NCI-H774 (cell line): ENCODE data around the gene MEIKIN.

Source experiments
- DNase-seq: peaks from one replicate; lab custom pipeline; 2025; lab: John Stamatoyannopoulos, UW

The MEIKIN gene, protein sequence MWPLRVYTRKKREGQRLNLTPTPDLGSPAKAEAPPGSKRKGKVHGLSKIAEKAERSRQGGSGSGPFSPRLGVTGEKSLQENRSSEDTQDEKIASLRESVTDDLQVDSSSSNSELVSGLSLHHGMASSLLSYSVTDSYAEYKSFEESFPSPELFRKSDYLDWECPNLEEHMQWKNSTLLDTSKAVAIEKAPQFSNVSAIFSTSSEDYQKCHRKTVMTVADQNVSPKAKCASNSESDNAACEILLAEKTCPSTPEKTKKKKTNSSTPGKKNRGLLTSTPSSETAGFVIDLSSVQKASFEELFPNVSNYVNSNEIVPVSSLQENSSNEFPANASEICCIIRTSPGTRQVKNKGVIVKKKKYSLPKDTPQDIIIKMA

GRCh38 chr5:131945551-131946168 lies at the start of gene MEIKIN:
TSS of gene MEIKIN (minus strand) at chr5:131945663. CDS start at chr5:131945505, 158 bp downstream.
- DNase-seq, result no peak

DNA sequence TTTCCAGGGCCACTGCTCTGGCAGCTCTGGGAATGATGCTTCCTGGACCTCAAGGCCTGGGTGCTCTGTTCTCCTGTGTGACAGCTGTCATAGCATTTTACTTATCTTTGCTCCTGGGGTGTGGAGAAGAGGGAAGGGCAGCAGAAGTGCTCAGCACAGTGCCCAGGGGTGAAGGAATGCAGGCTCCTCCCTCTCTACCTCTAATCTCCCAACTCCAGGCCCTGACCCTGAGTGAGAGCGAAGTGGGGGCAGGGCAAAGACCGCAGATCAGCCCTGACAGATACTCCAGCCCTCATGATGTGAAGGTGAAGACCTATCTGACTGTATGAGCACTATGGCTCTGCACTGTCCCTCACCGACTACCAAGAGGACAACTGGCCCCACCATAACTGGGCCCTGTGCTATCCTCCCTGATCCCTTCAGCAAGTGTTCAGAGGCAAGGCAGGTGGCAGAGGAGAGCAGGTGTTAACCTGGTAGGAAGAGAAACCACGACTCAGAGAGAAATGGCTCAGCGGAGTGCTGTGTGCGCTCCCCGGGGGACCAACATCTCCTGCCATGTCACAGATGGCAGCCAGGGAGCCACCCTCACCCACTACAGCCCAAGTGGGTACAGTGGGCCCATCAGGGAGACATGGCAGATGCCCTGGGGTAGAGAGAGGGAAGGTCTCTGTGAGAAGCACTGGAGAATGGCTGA lies 49.2 kb upstream of the MEIKIN start:
- no peak for DNase-seq

GRCh38 chr5:131994090-131994489 lies 48.6 kb upstream of the MEIKIN start:
- DNase-seq, result no peak

- no peak for DNase-seq
These were observed 48.2 kb upstream of the MEIKIN start for GRCh38 chr5:131993676-131994075.

- DNase-seq, result no peak
These were observed 46.9 kb upstream of the MEIKIN start for GRCh38 chr5:131992370-131992769.

DNA sequence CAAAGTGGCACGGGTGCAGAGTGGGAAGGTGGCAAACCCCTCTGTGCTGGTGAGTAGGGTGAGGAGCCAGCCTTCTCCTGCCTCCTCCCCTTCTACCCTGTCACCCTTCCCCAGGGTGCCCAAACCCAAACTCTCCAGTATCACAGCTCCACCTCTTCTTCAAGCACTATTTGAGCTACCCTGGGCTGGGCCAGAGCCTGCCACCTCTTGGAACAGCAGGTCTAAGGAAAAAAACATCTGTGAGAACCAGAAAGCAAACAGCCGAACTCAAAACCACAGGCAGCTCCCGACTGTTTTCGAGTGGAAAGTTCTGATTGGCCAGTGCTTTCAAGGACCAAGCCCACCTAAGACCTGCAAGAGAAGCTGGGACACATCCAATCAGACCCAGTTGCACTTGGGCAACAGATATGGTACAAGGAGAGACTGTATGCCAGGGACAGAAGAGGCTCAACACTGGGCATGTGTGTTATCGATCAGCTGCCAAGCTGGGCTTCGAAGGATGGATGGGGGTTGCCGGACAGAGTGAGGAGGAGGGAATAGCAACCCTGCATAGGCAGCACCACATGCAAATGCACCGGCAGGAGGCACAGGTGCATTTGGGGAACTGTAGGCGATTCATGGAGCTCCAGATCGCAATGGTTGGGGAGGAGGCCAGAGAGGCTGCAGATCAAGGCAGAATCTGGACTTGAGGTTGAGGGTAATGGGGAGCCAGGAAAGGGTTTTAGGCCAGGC lies 46.3 kb upstream of the MEIKIN start:
- no peak for DNase-seq

DNA sequence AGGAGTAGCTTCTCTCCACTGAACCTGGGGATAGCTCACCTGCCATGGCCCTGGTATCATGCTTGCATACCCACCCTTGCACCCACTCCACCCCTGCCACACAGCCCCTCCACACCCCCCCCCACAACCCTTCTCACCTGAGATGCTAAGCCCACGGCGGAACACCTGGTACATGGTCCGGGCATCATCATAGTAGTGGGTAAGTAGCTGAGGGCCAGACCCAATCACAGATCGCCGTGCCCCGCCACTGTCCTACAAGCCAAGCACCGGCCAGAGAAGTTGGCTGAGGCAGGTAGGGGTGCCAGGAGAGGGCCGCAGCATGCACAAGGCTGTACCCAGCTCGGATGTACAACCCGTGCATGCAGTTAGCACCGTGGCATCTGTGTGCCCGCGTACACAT lies 45.3 kb upstream of the MEIKIN start:
- no peak for DNase-seq

- no peak for DNase-seq
These were observed 43.1 kb upstream of the MEIKIN start for GRCh38 chr5:131988601-131989000.

DNA sequence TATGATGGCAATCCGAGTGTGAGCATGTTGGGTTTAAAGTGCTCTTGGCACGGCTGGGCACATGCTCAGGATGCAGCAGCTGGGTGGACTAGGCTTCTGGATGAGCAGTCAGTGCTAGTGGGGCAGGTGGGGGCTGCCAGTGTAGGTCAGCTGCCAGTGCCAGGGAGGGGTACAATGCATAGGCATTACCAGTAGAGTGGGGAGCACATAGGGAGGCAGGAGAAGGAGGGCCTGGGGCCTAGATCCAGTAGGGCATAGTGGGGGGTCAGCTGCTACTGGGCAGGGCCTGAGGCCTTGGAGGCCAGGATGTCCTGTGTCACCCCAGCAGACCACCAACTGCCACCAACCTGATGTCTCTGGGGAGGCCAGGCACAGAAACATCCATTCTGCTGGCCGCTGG lies 41.8 kb upstream of the MEIKIN start:
- DNase-seq, result no peak

- DNase-seq, result no peak
These were observed 40.9 kb upstream of the MEIKIN start for GRCh38 chr5:131986161-131986912.

GRCh38 chr5:131984956-131985665 lies 39.6 kb upstream of the MEIKIN start:
- no peak for DNase-seq

- no peak for DNase-seq
These were observed 37.8 kb upstream of the MEIKIN start for GRCh38 chr5:131983244-131983771.

DNA sequence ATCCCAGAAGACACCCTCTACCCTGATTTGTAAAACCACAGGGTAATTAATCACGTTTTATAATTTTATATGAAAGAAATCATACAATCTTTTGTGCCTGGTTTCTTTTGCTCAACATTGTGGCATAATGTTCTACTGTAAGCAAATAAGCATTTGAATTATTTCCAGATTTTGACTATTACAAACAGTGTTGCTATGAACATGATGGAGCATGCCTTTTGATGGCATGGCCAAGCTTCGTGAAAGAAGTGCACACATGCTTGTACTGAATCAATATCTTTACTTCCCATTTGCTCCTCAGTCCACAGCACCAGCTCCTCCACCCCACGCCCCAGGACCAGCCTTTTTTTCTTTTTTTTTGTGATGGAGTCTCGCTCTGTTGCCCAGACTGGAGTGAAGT lies 36.1 kb upstream of the MEIKIN start:
- DNase-seq, result no peak

DNA sequence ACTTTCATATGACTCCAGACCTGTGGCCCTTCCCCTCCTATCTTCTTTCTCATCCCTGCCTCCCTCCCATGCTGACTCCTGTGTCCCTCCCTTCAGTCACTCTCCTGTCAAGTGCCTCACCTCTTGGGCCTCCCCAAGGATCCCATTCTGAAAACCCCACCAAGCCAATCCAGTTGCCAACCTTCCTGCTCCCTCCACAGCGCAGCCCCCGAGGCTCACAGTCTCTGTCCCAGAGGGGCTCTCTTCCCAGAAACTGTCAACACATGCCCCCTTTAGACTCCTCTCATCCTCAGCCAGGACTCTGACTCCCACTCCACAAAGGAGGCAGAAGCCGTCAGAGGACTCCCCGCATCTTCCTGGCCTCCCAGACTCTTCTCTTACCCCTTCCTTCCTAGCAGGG lies 35.2 kb upstream of the MEIKIN start:
- DNase-seq, result no peak

DNA sequence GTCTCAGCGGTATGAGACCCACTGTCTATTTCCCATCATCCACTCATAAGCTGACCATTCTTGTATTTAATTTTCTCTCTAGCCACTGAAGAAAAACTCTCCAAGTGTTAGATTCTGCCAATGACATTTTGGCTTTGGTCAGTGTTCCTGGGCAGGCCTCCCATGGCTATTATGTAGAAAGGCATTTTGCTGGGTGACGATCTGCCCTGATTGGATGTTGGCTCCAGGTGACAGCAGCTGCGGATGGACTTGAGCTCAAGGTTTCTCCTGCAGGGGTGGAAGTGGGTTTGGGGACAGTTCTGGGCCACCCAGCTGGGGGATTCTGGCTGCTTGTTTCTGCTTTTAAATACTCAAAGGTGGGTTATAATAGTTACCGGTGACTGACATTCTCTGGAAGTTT lies 34.4 kb upstream of the MEIKIN start:
- DNase-seq, result no peak

DNA sequence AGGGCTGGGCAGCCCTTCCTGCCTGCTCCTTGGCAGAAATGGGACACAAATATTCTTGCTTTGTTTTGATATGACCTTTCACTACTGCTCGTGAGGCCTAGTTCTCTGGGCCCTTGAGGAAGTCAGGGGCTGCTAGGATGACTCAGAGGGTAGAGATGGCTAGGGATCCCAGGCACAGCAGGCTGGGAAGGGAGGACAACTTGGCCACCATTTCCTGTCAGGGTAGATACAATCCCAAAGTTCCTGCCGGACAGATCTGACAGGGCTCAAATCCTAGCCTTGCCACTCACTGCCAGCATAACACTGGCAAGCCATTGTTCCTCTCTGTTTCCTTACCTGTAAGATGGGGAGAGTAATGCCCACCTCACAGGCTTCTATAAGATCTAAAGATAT lies 31.7 kb upstream of the MEIKIN start:
- DNase-seq, result no peak

- DNase-seq, result no peak
These were observed 31.1 kb upstream of the MEIKIN start for GRCh38 chr5:131976414-131977211.

DNA sequence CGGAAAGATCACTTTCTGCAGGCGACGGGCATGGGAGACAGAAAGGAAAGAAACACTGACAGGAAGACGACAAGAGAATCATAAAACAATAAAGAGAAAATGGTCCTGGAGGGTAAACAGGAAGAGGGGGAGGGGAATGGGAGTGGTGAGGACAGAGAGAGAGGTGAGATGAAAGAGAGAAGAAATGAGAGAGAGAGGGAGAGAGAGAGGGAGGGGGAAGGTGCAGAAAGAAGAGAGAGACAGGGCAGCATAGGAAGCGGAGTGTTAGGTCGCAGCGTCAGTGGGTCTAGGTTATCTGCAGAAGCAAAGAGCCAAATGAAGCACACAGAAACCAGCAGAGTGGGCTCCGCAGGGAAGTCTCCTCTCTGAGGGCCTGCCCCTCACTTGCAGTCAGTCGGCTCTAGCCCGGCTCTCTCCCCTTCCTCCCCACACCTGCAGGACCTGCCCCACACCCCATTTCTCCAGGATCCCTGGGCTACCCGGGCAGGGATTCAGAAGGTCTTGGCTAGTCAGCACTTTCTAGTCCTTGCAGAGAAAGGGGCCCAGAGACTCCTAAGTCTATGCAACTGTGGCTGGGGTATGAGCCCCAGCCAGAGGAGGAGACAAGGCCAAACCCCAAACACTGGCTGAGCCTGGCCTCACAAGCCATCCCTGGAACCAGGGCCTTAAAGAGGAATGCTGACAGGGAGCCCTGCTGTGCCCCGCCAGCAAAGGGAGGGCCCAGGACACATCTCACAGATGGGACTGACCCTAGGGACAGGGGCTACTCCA lies 29.7 kb upstream of the MEIKIN start:
- no peak for DNase-seq

DNA sequence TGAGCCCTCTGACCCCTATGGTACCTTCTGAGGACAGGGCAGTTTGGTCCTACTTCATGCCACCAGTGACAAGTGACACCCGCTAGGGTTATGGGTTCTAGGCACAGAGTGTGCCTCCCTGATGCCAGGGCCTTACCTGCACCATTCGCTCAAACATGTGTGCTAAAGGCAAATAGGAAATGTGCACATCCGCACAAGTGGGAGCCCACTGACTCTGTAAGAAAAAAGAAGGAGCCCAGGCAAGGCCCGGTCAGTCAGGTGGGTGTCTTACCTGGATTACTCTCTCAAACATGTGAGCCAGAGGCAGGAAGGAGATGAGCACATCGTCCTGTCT lies 29.1 kb upstream of the MEIKIN start:
- DNase-seq, result no peak
